ENCODE results near the gene METAP1D. TPM values are rescaled to one million over a fixed set of nuclear protein-coding genes. Genes with fewer than 3 reads are reported as not detected.

METAP1D gene
- polyA plus RNA-seq, 2 of the 4 experiments (the other 2 are of a cell fraction), result 7.3 to 13.3 TPM

DNA sequence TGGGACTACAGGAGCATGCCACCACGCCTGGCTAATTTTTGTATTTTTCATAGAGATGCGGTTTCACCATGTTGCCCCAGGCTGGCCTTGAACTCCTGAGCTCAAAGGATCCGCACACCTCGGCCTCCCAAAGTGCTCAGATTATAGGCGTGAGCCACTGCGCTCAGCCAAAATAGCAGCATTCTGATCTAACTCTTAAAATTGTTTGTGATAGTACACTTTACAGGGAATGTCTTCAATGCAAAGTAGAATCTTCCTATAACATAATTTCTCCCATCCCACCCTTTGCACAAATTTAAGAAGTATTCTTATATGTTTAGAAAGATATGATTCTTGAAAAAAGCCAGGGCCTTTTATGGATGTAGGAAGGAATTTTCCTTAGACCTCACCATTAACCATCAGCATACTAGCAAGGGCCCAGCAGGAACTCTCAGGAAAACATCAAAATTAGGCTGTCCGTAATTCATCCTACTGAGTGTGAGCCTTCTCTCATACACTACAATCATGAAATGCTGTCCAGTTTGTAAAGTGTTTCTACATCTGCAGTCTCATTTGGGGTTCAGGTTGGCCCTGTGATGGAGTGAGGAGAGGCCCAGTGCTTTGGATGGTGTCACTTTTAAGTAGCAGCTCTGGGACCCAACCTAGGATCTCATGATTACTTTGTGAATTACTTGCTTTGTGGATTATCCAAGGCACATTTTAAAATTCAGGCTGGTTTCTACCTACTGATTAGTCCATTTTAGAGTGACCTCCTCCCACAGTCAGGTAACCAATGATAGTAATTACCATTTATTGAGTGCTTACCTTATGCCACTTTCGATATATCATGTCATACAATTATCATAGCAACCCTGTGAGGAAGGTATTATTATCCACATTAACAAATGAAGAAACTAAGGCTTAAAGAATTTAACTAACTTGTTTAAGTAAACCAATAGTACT, 48.1 kb downstream of the METAP1D start:
- Histone ChIP-seq H3K4me1 (peaks cover 13% of the 10 kb centered on the region; the same call in 2 of the 3 replicates), H3K4me3 (no peak overlapping the region), H3K4me2 (no peak overlapping the region), H3K27ac (no peak overlapping the region), H3K9me3 (no peaks in the 10 kb centered on the region)
- 88% methylated on average over 8 of the region's 8 CpGs for WGBS (ENCODE audit: missing lambda C conversion rate)
- FAIRE-seq (no peak), ATAC-seq (no peak), DNase-seq (ENCODE audit: low read depth in 1 of 2, low spot score in 1 of 2) (no peak)
- TF ChIP-seq, protein P1, sequence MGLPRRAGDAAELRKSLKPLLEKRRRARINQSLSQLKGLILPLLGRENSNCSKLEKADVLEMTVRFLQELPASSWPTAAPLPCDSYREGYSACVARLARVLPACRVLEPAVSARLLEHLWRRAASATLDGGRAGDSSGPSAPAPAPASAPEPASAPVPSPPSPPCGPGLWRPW (IDR thresholded peaks at IDR 0.05), result no peak
- TF ChIP-seq CEBPB (IDR thresholded peaks at IDR 0.05) (no peak), ZC3H11A (IDR thresholded peaks at IDR 0.05) (no peak)
- TF ChIP-seq, protein P2, sequence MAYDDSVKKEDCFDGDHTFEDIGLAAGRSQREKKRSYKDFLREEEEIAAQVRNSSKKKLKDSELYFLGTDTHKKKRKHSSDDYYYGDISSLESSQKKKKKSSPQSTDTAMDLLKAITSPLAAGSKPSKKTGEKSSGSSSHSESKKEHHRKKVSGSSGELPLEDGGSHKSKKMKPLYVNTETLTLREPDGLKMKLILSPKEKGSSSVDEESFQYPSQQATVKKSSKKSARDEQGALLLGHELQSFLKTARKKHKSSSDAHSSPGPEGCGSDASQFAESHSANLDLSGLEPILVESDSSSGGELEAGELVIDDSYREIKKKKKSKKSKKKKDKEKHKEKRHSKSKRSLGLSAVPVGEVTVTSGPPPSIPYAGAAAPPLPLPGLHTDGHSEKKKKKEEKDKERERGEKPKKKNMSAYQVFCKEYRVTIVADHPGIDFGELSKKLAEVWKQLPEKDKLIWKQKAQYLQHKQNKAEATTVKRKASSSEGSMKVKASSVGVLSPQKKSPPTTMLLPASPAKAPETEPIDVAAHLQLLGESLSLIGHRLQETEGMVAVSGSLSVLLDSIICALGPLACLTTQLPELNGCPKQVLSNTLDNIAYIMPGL (CRISPR knock-in tag; IDR thresholded peaks at IDR 0.05; ENCODE audit: borderline replicate concordance), result no peak
- TF ChIP-seq, protein P3, sequence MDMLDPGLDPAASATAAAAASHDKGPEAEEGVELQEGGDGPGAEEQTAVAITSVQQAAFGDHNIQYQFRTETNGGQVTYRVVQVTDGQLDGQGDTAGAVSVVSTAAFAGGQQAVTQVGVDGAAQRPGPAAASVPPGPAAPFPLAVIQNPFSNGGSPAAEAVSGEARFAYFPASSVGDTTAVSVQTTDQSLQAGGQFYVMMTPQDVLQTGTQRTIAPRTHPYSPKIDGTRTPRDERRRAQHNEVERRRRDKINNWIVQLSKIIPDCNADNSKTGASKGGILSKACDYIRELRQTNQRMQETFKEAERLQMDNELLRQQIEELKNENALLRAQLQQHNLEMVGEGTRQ (IDR thresholded peaks at IDR 0.05), result no peak
- CTCF ChIA-PET, result interaction anchor here (1.0 kb wide), 1 partner anchor 13 kb away, joined by 3 read pairs; no protein-coding TSS in a partner anchor
- POLR2A ChIA-PET, result no interaction called here

DNA sequence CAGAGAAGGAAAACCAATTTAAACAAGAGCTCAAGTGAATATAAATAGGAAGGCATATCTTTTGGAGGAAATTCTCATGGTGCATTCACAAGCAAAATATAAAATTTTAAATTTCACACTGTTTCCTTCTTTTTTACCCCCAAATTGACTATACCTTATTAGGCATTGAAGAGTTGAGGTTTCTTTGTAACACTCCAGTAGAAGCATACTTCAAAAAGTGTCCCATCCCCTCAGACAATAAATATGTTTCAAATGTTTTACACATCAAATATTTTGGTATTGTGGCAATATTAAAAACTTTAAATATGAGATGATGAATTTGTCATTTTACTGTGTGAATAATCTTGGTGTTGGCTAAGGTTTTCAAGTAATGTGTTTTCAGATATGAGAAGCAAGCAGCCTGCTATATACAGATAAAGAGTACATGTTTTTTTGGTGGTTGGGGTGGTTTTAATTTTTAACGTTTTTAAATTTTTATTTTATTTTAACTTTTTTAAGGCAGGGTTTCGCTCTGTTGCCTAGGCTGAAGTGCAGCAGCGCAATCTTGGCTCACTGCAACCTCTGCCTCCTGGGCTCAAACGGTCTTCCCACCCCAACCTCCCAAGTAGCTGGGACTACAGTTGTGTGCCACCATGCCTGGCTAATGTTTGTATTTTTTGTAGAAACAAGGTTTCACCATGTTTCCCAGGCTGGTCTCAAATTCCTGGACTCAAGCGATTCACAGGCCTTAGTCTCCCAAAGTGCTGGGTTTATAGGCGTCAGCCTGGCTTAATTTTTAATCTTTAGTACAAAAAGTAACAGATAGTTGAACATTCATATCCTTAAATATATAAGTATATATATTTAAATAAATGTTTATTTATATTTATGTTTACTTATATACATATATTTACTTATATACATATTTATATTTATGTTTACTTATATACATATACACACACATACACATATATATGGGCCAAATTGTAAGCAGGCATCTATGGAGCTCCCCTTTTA, 49.1 kb downstream of the METAP1D start:
- ChIA-PET CTCF (interaction anchor here (0.6 to 1.4 kb wide), 4 partner anchors 11 to 199 kb away, joined by 3 read pairs; no protein-coding TSS in a partner anchor), POLR2A (no interaction called here)
- Histone ChIP-seq H3K9me3 (no peaks in the 10 kb centered on the region), H3K4me3 (no peak overlapping the region), H3K4me2 (no peak overlapping the region), H3K27ac (no peak overlapping the region), H3K4me1 (peaks cover 13% of the 10 kb centered on the region; the same call in 2 of the 3 replicates)
- FAIRE-seq, result no peak
- TF ChIP-seq PHF8 (IDR thresholded peaks at IDR 0.05; ENCODE audit: borderline replicate concordance, low read depth), result no peak
- 87% methylated on average over 6 of the region's 6 CpGs for WGBS (ENCODE audit: missing lambda C conversion rate)
- no peak for ATAC-seq
- DNase-seq (ENCODE audit: low read depth in 1 of 2, low spot score in 1 of 2), result no peak

DNA sequence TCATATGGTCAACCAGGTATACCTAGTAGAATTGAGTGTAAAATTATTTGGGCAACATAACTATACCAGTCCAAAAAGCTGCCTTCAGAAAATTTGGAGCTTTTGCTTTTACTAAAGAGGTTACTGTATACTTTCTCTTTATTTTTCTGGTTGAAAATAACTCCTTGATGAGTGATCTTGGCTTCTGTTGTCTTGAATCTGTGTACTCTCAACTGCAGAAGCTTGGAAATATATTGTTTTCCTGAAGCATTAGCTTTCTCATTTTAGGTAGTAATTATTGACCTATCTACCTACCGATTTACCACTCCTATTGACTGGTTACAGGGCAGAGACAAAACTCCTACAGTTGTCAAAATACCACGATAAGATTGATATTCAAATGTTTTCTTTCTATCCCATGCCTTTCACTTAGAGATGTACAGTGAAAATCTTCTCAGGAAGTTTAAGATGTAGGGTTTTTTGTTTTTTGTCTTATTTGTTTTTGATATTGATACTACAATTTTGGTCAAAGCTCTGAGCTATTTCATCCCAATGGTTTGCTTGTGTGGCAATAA, 49.9 kb downstream of the METAP1D start:
- 85% methylated on average over 2 of the region's 2 CpGs for WGBS (ENCODE audit: missing lambda C conversion rate)
- no peak overlapping the region for H3K4me2 ChIP-seq
- FAIRE-seq, result no peak
- no peak overlapping the region for H3K27ac ChIP-seq
- ChIA-PET CTCF (interaction anchor here (0.6 to 1.4 kb wide), 3 partner anchors 12 to 200 kb away, joined by 3 read pairs; no protein-coding TSS in a partner anchor), POLR2A (no interaction called here)
- H3K9me3 ChIP-seq, result no peaks in the 10 kb centered on the region
- no peak for ATAC-seq
- no peak overlapping the region for H3K4me3 ChIP-seq
- DNase-seq (ENCODE audit: low read depth in 1 of 2, low spot score in 1 of 2), result no peak
- peaks cover 13% of the 10 kb centered on the region; the same call in 2 of the 3 replicates for H3K4me1 ChIP-seq
- no peak for TF ChIP-seq RCOR1 (IDR thresholded peaks at IDR 0.05; ENCODE audit: low read depth, low read length)
- TF ChIP-seq, protein P4, sequence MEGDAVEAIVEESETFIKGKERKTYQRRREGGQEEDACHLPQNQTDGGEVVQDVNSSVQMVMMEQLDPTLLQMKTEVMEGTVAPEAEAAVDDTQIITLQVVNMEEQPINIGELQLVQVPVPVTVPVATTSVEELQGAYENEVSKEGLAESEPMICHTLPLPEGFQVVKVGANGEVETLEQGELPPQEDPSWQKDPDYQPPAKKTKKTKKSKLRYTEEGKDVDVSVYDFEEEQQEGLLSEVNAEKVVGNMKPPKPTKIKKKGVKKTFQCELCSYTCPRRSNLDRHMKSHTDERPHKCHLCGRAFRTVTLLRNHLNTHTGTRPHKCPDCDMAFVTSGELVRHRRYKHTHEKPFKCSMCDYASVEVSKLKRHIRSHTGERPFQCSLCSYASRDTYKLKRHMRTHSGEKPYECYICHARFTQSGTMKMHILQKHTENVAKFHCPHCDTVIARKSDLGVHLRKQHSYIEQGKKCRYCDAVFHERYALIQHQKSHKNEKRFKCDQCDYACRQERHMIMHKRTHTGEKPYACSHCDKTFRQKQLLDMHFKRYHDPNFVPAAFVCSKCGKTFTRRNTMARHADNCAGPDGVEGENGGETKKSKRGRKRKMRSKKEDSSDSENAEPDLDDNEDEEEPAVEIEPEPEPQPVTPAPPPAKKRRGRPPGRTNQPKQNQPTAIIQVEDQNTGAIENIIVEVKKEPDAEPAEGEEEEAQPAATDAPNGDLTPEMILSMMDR (IDR thresholded peaks at IDR 0.05), result no peak
- TF ChIP-seq EP300 (IDR thresholded peaks at IDR 0.05), result no peak
